Fibroblast of the conjunctiva (primary cell): ENCODE data around the gene CDH1.

Experiments used
- DNase-seq: peaks from one replicate; pipeline ENCODE4 v3.0.0-alpha.2; 2010; ENCODE audit warnings: low read depth

The CDH1 gene

GRCh38 chr16:68857479-68857878 lies 120.4 kb downstream of the CDH1 start:
- no peak for DNase-seq

- no peak for DNase-seq
Measured at GRCh38 chr16:68859828-68860227, 122.7 kb downstream of the CDH1 start.

GRCh38 chr16:68860978-68861892 lies 124.1 kb downstream of the CDH1 start:
- no peak for DNase-seq

DNA sequence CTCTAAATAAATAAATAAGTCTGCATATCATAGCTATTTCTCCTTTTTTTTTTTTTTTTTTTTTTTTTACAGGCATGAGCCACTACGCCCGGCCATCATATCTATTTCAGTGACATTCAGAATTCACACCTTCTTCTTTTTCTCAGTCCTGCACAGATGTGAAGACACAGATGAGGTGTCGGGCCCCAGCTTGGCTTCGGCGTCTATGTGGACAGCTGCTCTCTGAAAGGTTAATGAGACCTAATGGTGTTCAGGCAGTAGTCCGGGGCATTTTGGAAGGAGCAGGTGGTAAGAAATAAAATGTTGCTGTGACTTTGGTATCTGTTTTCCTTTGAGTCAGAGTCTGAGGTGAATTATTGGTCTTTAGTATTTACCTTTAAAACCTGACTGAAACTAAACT lies 129.8 kb downstream of the CDH1 start:
- no peak for DNase-seq

- no peak for DNase-seq
Measured at GRCh38 chr16:68869492-68870088, 132.5 kb downstream of the CDH1 start.

DNA sequence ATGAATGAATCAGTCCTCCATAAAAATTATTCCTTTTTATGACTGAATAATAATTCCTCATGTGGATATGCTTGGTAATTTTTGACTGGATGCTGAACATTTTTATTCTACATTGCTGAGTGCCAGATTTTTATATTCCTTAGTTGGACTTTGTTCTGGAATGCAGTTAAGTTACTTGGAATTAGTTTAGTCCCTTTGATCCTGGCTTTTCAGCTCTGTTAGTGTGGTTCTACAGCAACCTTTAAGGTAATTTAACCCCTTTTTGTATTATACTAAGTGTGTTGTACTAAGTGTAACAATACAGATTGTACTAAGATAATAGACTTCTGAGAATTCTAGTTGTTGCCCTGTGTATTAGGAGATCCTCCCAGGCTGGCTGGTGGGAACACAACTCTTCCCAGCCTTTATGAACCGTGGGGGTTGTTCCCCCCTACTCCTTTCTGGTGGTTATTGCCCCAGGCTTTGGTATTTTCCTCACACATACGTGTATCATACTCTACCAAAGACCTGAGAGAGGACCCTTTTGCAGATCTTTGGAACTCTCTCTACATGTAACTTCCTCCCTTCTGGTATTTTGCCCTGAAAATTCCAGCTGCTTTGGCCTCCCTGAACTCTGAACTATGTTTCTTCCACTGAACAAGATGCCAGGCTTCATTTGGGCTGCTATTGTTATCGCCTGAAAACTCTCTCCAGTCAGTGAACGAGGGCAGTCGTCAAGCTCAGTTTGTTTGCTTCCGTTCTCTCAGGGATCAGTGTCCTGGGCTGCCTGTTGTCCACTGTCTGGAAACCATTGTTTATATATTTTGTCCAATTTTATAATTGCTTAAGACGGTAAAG lies 136.8 kb downstream of the CDH1 start:
- DNase-seq, result no peak

- DNase-seq, result no peak
Measured at GRCh38 chr16:68875871-68876270, 138.8 kb downstream of the CDH1 start.

- no peak for DNase-seq
Measured at GRCh38 chr16:68883685-68884084, 146.6 kb downstream of the CDH1 start.

GRCh38 chr16:68884401-68884800 lies 147.3 kb downstream of the CDH1 start:
- DNase-seq, result no peak
